ENCODE results near the gene EPB41L2.

Gene EPB41L2

DNA sequence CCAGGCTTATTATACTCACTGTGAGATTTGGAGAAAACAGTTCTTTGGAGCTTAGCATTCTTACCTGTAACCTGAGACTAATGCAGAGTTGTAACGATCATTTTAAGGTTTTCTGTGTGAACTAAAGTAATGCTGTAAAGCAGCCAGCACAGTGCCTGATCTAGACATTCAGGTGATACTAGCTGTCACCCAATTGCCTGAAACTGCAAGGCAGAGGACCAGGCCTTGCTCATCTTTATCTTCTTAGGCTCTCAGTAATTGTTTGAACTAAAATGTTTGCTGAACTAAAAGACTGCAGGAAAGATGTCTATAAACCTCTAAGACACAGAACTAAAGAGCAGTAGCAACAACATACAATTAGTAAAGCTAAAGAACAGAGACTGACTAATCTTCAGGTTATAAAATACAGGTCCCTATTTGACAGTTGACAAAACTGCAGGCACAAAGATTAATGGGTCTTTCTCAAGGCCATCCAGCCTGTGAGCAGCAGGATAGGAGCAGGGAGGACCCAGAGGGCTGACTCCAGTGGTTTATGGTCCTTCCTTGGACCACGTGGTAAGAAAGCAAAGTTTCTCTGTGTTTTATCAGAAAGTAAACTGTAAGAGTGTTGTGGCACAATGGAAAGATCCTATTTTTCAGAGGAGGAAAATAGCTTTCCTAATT is 204.4 kb downstream of the EPB41L2 start:
- DNase-seq = no peak

- no peak for DNase-seq
Observed at GRCh38 chr6:130858054-130858453, 205.0 kb downstream of the EPB41L2 start.

DNA sequence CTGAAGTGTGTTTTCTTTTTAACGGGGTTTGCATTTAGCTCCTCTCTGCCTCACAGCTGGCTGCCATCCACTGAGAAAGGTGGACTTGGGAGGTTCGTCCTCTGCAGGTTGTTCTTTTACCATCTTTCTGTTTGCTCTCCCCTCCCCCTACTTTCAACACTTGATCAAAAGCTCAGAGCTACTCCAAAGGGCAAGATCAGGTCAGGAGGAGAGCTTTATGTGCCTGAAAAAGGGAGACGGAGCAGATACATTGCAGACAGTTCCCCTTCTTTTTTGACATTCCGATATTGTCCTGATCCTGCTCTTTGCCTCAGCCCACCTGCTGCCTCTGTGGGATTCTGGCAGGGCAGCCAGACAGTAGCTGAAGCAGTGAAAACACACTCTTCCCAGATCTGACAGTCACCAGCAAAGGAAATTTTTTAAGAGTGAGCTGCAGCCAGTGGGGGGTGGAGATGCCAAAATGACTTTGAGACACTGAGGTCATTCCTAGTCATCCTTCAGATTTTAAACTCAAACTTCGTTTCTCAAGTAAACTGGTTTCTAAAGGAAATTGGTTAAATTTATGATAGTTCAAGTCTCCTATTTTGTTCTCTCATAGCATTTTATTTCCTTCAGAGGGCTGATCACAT is 209.4 kb downstream of the EPB41L2 start:
- DNase-seq = no peak

GRCh38 chr6:130852844-130853554 is 210.0 kb downstream of the EPB41L2 start:
- DNase-seq = no peak

- no peak for DNase-seq
Observed at GRCh38 chr6:130851026-130851425, 212.0 kb downstream of the EPB41L2 start.

- DNase-seq = no peak
Observed at GRCh38 chr6:130849594-130849993, 213.5 kb downstream of the EPB41L2 start.

DNA sequence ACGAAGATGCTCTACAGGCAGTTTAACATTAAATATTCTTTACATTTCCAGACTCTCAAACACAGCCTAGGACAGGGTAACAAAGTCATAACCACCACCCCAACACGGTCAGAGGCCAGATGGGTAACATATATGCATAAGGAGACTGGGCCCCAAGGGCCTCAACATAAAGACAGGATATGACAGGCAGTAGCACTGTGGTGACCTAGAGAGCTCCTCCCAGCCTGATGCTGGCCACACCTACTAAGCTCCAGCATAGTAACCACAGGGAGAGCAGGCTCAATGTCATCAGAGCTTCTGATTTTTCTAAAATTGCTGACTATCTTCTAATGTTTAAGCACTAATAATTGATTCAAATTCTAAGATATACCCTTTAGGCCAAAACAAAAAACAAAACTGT is 214.1 kb downstream of the EPB41L2 start:
- DNase-seq = no peak

DNA sequence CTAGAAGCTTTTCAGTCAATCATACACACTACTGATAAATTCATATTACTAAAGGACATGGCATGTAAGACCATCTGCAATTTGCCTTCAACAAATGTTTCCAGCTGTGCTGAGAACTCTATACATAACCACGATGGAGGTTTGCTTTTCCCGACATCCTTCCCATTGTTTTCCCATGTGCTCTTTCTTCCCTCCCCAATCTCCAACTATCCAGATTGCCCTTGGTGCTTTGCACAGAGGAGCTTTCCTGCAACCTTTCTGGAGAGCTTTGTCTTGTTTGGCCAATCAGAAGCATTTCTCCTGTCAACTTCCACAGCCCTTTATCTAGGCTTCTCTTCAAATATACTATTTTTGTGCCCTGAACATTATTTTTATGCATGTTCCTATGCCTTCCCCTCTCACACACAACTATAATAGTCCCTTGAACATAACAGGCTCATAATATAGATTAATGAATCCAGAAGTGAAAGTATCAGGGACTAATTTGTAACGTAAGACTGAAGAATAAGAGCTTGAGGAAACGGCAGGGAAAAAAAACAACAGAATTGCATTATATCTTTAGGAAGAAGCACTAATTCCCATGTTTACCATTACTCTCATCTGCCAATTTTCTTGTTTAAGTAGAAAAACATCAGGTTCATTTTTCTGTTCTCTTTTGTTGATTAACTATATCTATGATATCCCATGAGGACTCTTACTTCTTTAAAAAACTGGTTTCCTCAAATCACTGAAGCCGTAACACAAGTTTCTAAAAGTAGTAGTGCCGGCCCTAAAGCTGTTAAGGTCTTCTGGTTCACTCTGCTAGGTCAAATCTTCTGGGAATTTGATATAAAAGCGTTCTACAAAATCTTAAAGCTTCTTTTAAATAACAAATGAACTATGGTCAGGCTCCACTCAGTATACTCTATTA is 215.8 kb downstream of the EPB41L2 start:
- DNase-seq = no peak

DNA sequence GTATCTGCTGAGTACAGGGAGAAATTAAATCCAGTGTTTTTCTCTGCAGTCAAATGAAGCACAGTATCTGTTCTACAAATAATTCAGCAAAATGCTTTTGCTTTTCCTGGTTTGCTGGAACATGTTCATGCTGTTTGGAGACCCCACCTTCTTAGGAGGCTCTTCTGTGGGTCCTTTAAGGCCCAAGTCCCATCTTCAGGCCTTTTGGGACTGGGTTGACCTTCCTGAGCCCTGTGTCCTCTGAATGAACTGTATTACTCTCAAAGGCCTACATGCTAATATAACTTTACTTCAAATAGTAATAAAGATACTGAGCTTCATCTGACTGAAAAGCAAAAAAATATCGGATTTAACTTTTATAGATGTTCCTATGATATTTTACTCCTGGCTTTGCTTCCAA is 216.5 kb downstream of the EPB41L2 start:
- no peak for DNase-seq

DNA sequence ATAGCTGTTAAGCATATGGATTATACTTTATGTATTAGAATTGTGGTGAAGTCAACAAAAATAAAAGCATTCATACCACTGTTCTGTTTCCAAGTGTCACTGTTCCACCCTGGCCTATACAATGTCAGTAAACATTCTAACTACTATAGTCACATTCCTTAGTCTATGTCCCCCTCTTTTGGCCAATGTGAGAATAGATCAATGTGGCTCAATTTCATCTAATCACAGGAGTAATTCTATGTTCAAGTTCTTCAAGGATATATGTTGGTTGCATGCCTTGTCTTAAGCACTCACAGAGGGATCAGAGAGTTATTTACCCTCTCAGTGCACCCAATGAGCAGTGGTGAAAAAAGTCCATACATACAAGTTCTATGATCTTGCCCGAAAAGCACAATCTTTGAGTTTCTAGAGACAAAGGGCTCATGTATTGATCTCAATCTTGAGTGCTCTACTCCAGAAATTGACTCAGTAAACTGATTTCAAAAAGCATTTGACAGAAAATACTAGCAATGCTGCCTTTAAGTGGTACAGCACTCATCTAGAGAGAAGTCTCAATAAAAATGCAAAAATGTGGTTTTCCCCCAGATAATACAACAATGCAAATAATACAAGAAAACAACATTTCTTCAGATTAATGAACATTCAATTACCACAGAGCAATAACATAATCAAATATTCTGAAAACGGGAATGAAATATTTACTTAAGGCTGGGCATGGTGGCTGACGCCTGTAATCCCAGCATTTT is 219.3 kb downstream of the EPB41L2 start:
- no peak for DNase-seq

GRCh38 chr6:130841128-130841728 is 221.8 kb downstream of the EPB41L2 start:
- no peak for DNase-seq

DNA sequence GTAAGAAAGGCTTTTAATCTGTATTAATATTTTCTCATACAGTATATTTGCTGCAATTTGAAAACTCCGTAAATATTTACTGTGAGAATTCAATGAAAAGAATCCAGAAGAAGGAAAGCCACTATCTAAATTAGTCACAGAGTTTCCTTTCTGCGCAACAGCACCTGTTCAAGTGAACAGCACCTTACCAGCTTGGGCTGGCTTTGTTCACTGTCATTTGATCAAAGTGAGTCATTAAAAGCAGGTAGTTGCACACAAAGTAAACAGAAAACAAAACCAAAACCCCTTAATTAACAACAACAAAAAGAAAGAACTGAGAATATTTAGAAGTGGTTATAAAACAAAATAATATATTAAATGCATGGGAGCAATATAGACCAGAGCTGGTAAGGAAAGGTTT is 223.0 kb downstream of the EPB41L2 start:
- DNase-seq = no peak

- no peak for DNase-seq
Observed at GRCh38 chr6:130839379-130839778, 223.7 kb downstream of the EPB41L2 start.

- DNase-seq = no peak
Observed at GRCh38 chr6:130838951-130839350, 224.1 kb downstream of the EPB41L2 start.

- DNase-seq = no peak
Observed at GRCh38 chr6:130838250-130838860, 224.7 kb downstream of the EPB41L2 start.

- no peak for DNase-seq
Observed at GRCh38 chr6:130837067-130837466, 226.0 kb downstream of the EPB41L2 start.

- DNase-seq = no peak
Observed at GRCh38 chr6:130836055-130836640, 226.9 kb downstream of the EPB41L2 start.

GRCh38 chr6:130834482-130835251 is 228.4 kb downstream of the EPB41L2 start:
- DNase-seq = no peak

DNA sequence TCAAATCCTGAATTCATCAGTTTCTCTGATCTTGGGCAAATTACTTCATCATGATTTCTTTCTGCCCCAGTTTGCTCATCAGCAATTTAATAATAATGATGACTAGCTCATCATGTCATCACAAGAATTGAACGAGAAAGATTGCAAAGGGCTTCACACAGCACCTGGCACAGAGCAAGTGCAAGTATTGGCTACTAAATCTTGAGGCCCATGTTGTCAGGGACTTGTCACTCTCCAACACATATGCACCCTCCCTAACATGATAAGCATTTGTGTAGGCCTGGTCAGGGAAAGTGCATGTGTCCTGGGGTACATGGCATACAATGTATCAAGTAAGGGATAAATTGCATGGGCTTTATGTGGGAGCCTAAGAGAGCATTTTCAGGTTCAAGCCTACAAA is 229.5 kb downstream of the EPB41L2 start:
- DNase-seq = no peak

DNA sequence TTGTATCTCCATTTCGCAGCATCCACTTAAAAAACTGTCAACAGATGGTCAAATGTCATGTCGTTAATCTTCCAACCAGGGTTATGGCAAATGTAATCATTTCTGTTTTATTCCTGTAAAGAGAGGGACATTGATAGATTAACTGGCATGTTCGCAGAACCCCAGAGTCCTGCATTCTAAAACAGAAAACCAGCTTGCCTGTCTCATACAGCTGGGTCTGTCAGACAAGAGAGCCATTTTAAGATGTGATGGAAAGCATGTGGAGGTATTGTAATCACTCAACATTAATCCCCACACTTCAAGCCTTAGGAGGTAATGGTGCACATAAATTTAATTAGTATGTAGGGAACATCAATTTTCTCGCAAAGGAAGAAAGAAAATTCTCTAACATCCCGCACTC is 231.4 kb downstream of the EPB41L2 start:
- no peak for DNase-seq

Data from activated CD4-positive, alpha-beta T cell treated with anti-CD3 and anti-CD28 coated beads, Interleukin-2, amount 50 U/mL, for 4 hours (primary cell).